GM18499 (cell line): Measurements from ENCODE around the gene PACC1.
"Not testable (repeated sequence)": the region's sequence is repeated elsewhere in the genome, so short reads cannot be mapped to it uniquely, and the experiment has no call there.

ENCODE experiments used
- ATAC-seq: cut with Tn5 transposase; IDR thresholded peaks from one replicate; pipeline ENCODE4 v1.9.1; 2021; ENCODE audit warnings: moderate number of reproducible peaks; ENCODE audit not compliant: insufficient read depth, unreplicated experiment

PACC1 gene

DNA sequence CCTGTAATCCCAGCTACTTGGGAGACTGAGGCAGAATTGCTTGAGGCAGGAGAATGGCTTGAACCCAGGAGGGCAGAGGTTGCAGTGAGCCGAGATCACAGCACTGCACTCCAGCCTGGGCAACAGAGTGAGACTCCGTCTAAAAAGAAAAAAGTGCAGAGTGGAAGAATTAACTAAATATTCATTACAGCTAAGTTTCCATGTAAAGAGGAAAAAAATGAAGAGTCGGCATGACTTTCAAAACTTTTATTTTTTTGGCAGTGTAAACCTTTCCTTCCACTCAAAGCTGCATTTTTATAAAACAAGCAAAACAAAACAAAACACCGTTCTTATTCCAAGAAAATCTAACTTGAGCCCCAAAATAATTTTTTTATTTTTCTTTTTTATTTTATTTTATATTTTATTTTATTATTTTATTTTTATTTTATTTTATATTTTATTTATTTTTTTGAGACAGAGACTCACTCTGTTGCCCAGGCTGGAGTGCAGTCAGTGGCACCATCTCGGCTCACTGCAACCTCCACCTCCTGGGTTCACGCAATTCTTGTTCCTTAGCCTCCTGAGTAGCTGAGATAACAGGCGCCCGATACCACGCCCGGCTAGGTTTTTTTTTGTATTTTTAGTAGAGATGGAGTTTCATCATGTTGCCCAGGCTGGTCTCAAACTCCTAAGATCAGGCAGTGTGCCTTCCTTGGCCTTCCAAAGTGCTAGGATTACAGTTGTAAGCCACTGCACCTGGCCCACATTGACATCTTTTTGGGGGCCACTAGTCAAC lies 62.9 kb downstream of the PACC1 start:
- no peak for ATAC-seq

- no peak for ATAC-seq
These were observed 68.1 kb downstream of the PACC1 start for GRCh38 chr1:212346601-212347000.

GRCh38 chr1:212344905-212345304 lies 69.8 kb downstream of the PACC1 start:
- ATAC-seq: no peak

- no peak for ATAC-seq
These were observed 73.6 kb downstream of the PACC1 start for GRCh38 chr1:212341090-212341489.

- no peak for ATAC-seq
These were observed 85.6 kb downstream of the PACC1 start for GRCh38 chr1:212329105-212329504.

GRCh38 chr1:212328248-212328647 lies 86.4 kb downstream of the PACC1 start:
- ATAC-seq: no peak

DNA sequence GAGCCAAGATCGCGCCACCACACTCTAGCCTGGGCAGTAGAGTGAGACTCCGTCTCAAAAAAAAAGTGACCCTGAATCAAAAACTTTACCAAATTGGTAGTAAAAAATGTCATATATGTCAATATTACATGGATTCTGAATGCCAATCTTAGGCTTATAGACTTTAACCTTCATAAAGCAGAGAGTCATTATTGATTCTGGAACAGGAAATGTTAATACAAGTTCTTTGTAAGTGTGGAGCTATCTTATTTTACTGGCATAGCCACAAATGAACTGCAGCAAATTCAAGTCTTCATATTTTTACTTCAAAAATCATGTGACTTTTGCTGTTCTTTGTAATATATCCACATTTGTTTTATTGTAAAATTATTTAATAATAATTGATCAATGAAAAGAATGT lies 88.1 kb downstream of the PACC1 start:
- no peak for ATAC-seq

DNA sequence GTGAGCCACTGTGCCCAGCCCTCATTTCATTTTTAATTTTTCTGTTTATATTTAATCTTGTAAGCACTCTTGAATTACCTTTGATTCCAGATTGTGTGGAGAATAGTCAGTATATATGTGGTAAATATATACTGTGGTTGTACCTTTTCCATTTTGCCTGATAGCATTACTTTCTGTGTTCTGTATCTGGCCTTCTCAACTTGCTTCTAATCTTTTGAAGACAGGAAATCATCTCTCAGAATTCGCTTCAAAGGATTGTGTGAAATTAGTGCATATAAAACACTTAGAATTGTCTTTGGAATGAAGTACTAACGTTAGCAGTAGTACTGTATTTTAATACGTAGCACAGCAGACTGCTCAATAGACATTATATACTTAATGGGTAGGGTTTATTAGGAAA lies 91.6 kb downstream of the PACC1 start:
- no peak for ATAC-seq

DNA sequence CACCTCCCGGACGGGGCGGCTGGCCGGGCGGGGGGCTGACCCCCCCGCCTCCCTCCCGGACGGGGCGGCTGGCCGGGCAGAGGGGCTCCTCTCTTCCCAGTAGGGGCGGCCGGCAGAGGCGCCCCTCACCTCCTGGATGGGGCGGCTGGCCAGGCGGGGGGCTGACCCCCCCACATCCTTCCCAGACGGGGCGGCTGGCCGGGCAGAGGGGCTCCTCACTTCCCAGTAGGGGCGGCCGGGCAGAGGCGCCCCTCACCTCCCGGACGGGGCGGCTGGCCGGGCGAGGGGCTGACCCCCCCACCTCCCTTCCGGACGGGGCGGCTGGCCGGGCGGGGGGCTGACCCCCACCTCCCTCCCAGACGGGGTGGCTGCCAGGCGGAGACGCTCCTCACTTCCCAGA lies 93.7 kb downstream of the PACC1 start:
- not testable (repeated sequence) for ATAC-seq

GRCh38 chr1:212317916-212318315 lies 96.8 kb downstream of the PACC1 start:
- ATAC-seq: no peak

GRCh38 chr1:212315907-212316306 lies 98.8 kb downstream of the PACC1 start:
- ATAC-seq: no peak

- no peak for ATAC-seq
These were observed 99.5 kb downstream of the PACC1 start for GRCh38 chr1:212315184-212315583.
